ENCODE measurements around the gene INPPL1.

The INPPL1 gene

DNA sequence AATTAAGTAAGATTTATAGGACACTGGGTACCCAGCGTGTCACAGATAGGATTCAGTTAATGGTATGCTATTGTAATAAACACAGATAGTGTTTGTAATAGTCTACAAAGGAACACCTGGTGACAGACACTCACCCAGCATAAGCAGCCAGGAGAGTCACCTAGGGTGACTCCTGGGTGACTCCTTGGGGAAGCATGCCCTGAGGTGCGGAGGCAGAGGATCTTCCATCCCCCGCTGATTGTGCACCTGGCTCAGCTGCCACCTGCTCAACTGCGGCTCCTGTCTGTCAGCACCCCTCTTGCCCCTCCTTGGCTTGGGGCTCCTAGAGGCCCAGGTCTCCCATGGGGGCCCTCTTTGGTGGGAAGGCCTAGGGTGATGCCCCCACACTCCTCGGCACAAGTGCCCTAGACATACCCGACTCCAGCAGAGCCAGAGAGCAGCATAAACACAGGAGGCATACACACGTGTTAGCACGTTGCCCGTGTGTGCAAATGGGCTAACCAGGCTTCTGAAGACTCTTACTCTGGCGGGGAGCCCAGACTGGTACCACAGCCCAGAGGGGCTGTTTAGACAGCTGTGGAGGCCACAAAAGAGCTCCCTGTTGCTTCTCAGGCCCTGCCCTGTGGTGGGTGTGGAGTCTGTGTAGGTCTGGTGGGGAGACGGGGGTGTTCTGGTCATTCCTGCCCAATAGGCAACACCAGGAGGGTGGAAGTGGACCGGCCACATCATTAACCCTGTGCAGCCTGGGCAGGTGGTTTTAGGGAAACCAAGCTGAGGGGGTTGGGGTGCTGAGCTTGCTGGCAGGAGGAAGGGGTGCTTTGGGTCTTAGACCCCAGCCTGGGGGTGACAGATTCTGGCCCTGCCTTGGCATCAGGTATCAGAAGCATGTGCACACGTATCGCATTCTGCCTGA lies 3.0 kb downstream of the INPPL1 start:
- DNase-seq (ENCODE audit: extremely low spot score), result no peak
- CTCF ChIA-PET, result no interaction called here
- TF ChIP-seq LEF1 (IDR thresholded peaks at IDR 0.05; ENCODE audit: borderline replicate concordance) (no peak), BHLHE40 (IDR thresholded peaks at IDR 0.05; ENCODE audit: borderline replicate concordance) (no peak), FOXM1 (IDR thresholded peaks at IDR 0.05; ENCODE audit: borderline replicate concordance) (no peak), ZNF384 (IDR thresholded peaks at IDR 0.05) (no peak), TARDBP (IDR thresholded peaks at IDR 0.05) (no peak)
- POLR2A ChIA-PET, result interaction anchor here (6.4 kb wide), 1 partner anchor 9 kb away, joined by 45 read pairs; no protein-coding TSS in a partner anchor

DNA sequence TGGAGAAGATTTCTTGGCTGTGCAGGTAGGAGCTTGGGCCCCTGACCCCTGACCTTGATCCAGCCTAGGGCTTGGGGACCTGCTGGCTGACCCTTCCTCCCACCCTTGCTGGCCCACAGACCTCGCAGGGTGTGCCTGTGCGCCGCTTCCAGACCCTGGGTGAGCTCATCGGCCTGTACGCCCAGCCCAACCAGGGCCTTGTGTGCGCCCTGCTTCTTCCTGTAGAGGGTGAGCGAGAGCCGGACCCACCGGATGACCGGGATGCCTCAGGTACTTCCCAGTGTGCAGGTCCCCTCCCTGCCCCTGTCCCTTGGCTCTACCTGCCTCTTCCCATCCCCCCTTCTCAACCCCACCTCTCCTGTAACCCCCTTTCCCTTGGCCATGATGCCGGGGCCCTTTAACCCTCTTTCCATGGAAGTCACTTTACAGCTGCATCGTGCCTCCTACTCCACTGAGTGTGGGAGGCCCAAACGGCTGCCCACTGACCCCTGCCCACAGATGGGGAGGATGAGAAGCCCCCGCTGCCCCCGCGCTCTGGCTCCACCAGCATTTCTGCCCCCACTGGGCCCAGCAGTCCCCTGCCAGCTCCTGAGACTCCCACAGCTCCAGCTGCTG lies 3.8 kb downstream of the INPPL1 start:
- ChIA-PET CTCF (no interaction called here), POLR2A (no interaction called here)
- TF ChIP-seq SUZ12 (IDR thresholded peaks at IDR 0.05), result no peak
- DNase-seq (ENCODE audit: extremely low spot score), result no peak

- no peak for TF ChIP-seq L3MBTL2 (conservative IDR thresholded peaks at IDR 0.05)
- no peak for TF ChIP-seq BHLHE40 (IDR thresholded peaks at IDR 0.05; ENCODE audit: borderline replicate concordance)
- no peak for TF ChIP-seq SP1 (IDR thresholded peaks at IDR 0.05)
- no peak for TF ChIP-seq ZNF384 (IDR thresholded peaks at IDR 0.05)
- TF ChIP-seq NFRKB (IDR thresholded peaks at IDR 0.05), result no peak
- no peak for TF ChIP-seq ELF4 (IDR thresholded peaks at IDR 0.05)
- TF ChIP-seq TARDBP (IDR thresholded peaks at IDR 0.05), result no peak
- no peak for TF ChIP-seq CTBP1 (IDR thresholded peaks at IDR 0.05; ENCODE audit: borderline replicate concordance)
- no peak for TF ChIP-seq FOXK2 (IDR thresholded peaks at IDR 0.05)
- TF ChIP-seq LEF1 (IDR thresholded peaks at IDR 0.05; ENCODE audit: borderline replicate concordance), result no peak
- no peak for TF ChIP-seq HDGF (IDR thresholded peaks at IDR 0.05; ENCODE audit: borderline replicate concordance)
- no peak for TF ChIP-seq PKNOX1 (IDR thresholded peaks at IDR 0.05)
- no peak for TF ChIP-seq FOXM1 (IDR thresholded peaks at IDR 0.05; ENCODE audit: borderline replicate concordance)
- TF ChIP-seq SUZ12 (IDR thresholded peaks at IDR 0.05), result no peak
- no peak for TF ChIP-seq FOXA1 (IDR thresholded peaks at IDR 0.05)
- no peak for TF ChIP-seq ARNT (IDR thresholded peaks at IDR 0.05)
- DNase-seq (ENCODE audit: extremely low spot score), result no peak
- ChIA-PET POLR2A (no interaction called here), CTCF (interaction anchor here (0.7 kb wide), 1 partner anchor 76 kb away, joined by 3 read pairs; no protein-coding TSS in a partner anchor)
These were observed 4.3 kb downstream of the INPPL1 start for GRCh38 chr11:72228844-72229231.

DNA sequence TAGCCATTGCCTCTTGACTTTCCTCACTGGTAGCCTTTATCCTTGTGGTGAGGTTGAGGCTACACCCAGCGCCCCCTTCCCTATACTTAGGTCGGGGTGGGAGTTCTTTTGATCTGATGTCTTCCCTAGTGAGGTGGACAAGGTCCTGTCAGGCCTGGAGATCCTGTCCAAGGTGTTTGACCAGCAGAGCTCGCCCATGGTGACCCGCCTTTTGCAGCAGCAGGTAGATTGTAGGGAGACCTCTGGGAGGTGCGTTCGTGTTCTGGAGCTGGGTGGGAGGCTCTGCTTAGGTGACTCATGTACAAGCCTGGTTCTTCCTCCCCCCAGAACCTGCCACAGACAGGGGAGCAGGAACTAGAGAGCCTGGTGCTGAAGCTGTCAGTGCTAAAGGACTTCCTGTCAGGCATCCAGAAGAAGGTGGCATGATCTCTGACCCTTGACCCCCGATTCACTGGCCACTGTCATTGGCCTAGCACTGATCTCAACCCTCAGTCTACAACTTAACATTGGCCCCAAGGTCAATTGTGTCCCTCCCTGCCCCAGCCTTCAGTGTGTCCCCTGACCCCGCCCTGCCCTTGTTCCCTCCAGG lies 4.9 kb downstream of the INPPL1 start:
- ChIA-PET POLR2A (no interaction called here), CTCF (interaction anchor here (0.7 kb wide), 1 partner anchor 76 kb away, joined by 3 read pairs; no protein-coding TSS in a partner anchor)
- no peak for DNase-seq (ENCODE audit: extremely low spot score)
- TF ChIP-seq SP1 (IDR thresholded peaks at IDR 0.05) (no peak), L3MBTL2 (conservative IDR thresholded peaks at IDR 0.05) (no peak), ELF4 (IDR thresholded peaks at IDR 0.05) (no peak), ZNF384 (IDR thresholded peaks at IDR 0.05) (no peak), HDGF (IDR thresholded peaks at IDR 0.05; ENCODE audit: borderline replicate concordance) (no peak), PKNOX1 (IDR thresholded peaks at IDR 0.05) (no peak), LEF1 (IDR thresholded peaks at IDR 0.05; ENCODE audit: borderline replicate concordance) (no peak), BHLHE40 (IDR thresholded peaks at IDR 0.05; ENCODE audit: borderline replicate concordance) (no peak), NFRKB (IDR thresholded peaks at IDR 0.05) (no peak), ARNT (IDR thresholded peaks at IDR 0.05) (no peak), FOXK2 (IDR thresholded peaks at IDR 0.05) (no peak)

- POLR2A ChIA-PET, result no interaction called here
- DNase-seq (ENCODE audit: extremely low spot score), result no peak
- TF ChIP-seq PKNOX1 (IDR thresholded peaks at IDR 0.05), result no peak
- no peak for TF ChIP-seq SP1 (IDR thresholded peaks at IDR 0.05)
- no peak for TF ChIP-seq FOXK2 (IDR thresholded peaks at IDR 0.05)
- no peak for TF ChIP-seq FOXA1 (IDR thresholded peaks at IDR 0.05)
- TF ChIP-seq FOXM1 (IDR thresholded peaks at IDR 0.05; ENCODE audit: borderline replicate concordance), result no peak
- no peak for TF ChIP-seq ARNT (IDR thresholded peaks at IDR 0.05)
- TF ChIP-seq ZNF384 (IDR thresholded peaks at IDR 0.05), result no peak
- TF ChIP-seq LEF1 (IDR thresholded peaks at IDR 0.05; ENCODE audit: borderline replicate concordance), result no peak
- TF ChIP-seq ELF4 (IDR thresholded peaks at IDR 0.05), result no peak
- no peak for TF ChIP-seq NFRKB (IDR thresholded peaks at IDR 0.05)
- no peak for TF ChIP-seq SUZ12 (IDR thresholded peaks at IDR 0.05)
- CTCF ChIA-PET, result no interaction called here
These were observed 5.6 kb downstream of the INPPL1 start for GRCh38 chr11:72229925-72230763.

All from HEK293T (cell line).